ENCODE results near the gene CXCL17.

Gene CXCL17

GRCh38 chr19:42396381-42397262, 46.1 kb downstream of the CXCL17 start:
- no peaks in the 10 kb centered on the region for H3K9me3 ChIP-seq (ENCODE audit: insufficient read depth, low read length, severe bottlenecking)
- H3K27me3 ChIP-seq (ENCODE audit: insufficient read depth, low read length, poor library complexity): no peaks in the 10 kb centered on the region
- peak overlapping the region; percentile 86 for H3K27ac ChIP-seq (ENCODE audit: low read length)
- peak overlapping the region; percentile 88 for H3K4me2 ChIP-seq (ENCODE audit: insufficient read depth, low read length)
- no peaks in the 10 kb centered on the region for H3K36me3 ChIP-seq (ENCODE audit: insufficient read depth, low read length)
- peak overlapping the region; percentile 46 to 71 for H3K4me3 ChIP-seq (ENCODE audit: low read depth in 1 of 2, low read length in 2 of 2)
- H4K20me1 ChIP-seq (ENCODE audit: insufficient read depth, low read length): no peaks in the 10 kb centered on the region
- peaks cover 13% of the 10 kb centered on the region for H3K79me2 ChIP-seq (ENCODE audit: insufficient read depth, low read length)
- peak overlapping the region; percentile 67 for H3K9ac ChIP-seq (ENCODE audit: low read depth, low read length)
- H2AFZ ChIP-seq (ENCODE audit: low read depth, low read length): peak overlapping the region; percentile 94
- TF ChIP-seq CTCF (IDR thresholded peaks at IDR 0.05; ENCODE audit: borderline replicate concordance, extremely low read depth, low read length, poor library complexity, severe bottlenecking) (no peak), EZH2 (IDR thresholded peaks at IDR 0.05; ENCODE audit: borderline replicate concordance, low read depth, low read length, severe bottlenecking) (no peak)
- peaks cover 30% of the 10 kb centered on the region for H3K4me1 ChIP-seq (ENCODE audit: insufficient read depth, low read length)
- DNase-seq: peak; percentile 99
- ATAC-seq (ENCODE audit: insufficient read depth, low read depth): peak; percentile 98

- H3K4me2 ChIP-seq (ENCODE audit: insufficient read depth, low read length): no peak overlapping the region
- ATAC-seq (ENCODE audit: insufficient read depth, low read depth): no peak
- no peaks in the 10 kb centered on the region for H3K9me3 ChIP-seq (ENCODE audit: insufficient read depth, low read length, severe bottlenecking)
Observed at GRCh38 chr19:42394751-42395150, 48.0 kb downstream of the CXCL17 start.

DNA sequence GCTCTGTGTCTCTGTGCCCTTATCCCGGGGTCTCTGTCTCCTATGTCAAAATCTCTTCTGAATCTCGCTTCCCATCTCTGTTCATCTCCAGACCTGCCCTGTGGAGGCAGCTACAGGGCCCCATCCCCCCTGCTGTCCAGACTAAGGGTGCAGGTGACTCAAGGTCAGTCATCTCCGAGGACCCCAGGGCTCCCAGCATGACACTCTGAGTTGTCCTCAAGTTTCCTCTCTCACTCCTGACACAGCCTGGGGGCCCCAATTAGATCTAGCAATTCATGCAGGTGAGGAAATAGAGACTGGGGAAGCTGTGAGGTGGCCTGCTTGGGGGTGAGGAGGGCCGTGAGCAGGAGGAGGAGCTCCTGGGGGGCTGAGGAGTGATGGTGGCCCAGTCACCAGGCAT, 50.6 kb downstream of the CXCL17 start:
- Histone ChIP-seq H3K9me3 (ENCODE audit: insufficient read depth, low read length, severe bottlenecking) (no peaks in the 10 kb centered on the region), H3K9ac (ENCODE audit: low read depth, low read length) (no peak overlapping the region), H3K79me2 (ENCODE audit: insufficient read depth, low read length) (peaks cover 2% of the 10 kb centered on the region), H3K36me3 (ENCODE audit: insufficient read depth, low read length) (no peaks in the 10 kb centered on the region), H4K20me1 (ENCODE audit: insufficient read depth, low read length) (no peaks in the 10 kb centered on the region), H2AFZ (ENCODE audit: low read depth, low read length) (no peak overlapping the region), H3K4me2 (ENCODE audit: insufficient read depth, low read length) (no peak overlapping the region), H3K4me1 (ENCODE audit: insufficient read depth, low read length) (peaks cover 12% of the 10 kb centered on the region), H3K27me3 (ENCODE audit: insufficient read depth, low read length, poor library complexity) (peaks cover 5% of the 10 kb centered on the region), H3K27ac (ENCODE audit: low read length) (no peak overlapping the region), H3K4me3 (ENCODE audit: low read depth in 1 of 2, low read length in 2 of 2) (no peak overlapping the region)
- DNase-seq (no peak), ATAC-seq (ENCODE audit: insufficient read depth, low read depth) (no peak)
- TF ChIP-seq CTCF (IDR thresholded peaks at IDR 0.05; ENCODE audit: borderline replicate concordance, extremely low read depth, low read length, poor library complexity, severe bottlenecking) (no peak), EZH2 (IDR thresholded peaks at IDR 0.05; ENCODE audit: borderline replicate concordance, low read depth, low read length, severe bottlenecking) (no peak)

More at GRCh38 chr19:42394751-42395150, 48.0 kb downstream of the CXCL17 start:
- Histone ChIP-seq H4K20me1 (ENCODE audit: insufficient read depth, low read length) (no peaks in the 10 kb centered on the region), H3K4me1 (ENCODE audit: insufficient read depth, low read length) (peaks cover 23% of the 10 kb centered on the region), H3K27ac (ENCODE audit: low read length) (no peak overlapping the region), H3K4me3 (ENCODE audit: low read depth in 1 of 2, low read length in 2 of 2) (no peak overlapping the region), H2AFZ (ENCODE audit: low read depth, low read length) (no peak overlapping the region), H3K79me2 (ENCODE audit: insufficient read depth, low read length) (peaks cover 13% of the 10 kb centered on the region), H3K36me3 (ENCODE audit: insufficient read depth, low read length) (no peaks in the 10 kb centered on the region), H3K27me3 (ENCODE audit: insufficient read depth, low read length, poor library complexity) (peaks cover 5% of the 10 kb centered on the region), H3K9ac (ENCODE audit: low read depth, low read length) (no peak overlapping the region)
- TF ChIP-seq EZH2 (IDR thresholded peaks at IDR 0.05; ENCODE audit: borderline replicate concordance, low read depth, low read length, severe bottlenecking) (no peak), CTCF (IDR thresholded peaks at IDR 0.05; ENCODE audit: borderline replicate concordance, extremely low read depth, low read length, poor library complexity, severe bottlenecking) (no peak)
- no peak for DNase-seq
